SK-N-MC (cell line): ENCODE results near the gene CDC42.

ENCODE experiments used
- FOXP2 ChIP-seq: optimal IDR thresholded peaks from 2 replicates; pipeline ENCODE3; 2011; ENCODE audit warnings: mild to moderate bottlenecking, moderate library complexity; ENCODE audit not compliant: insufficient read depth; ENCODE audit errors: extremely low read length, control extremely low read depth
- POLR2AphosphoS5 ChIP-seq: IDR thresholded peaks from 2 replicates; pipeline ENCODE4 v1.6.1; 2012; ENCODE audit warnings: mild to moderate bottlenecking, low read depth, low read length, borderline replicate concordance

GRCh38 chr1:22133247-22133930, 80.9 kb downstream of the CDC42 start:
- no peak for TF ChIP-seq FOXP2
- TF ChIP-seq POLR2AphosphoS5, result no peak
